ENCODE results near the gene TBC1D22A. TPM values are rescaled to one million over a fixed set of nuclear protein-coding genes. Genes with fewer than 3 reads are reported as not detected.
A peak's percentile ranks its signal among the peaks of the same experiment; 100 is the strongest.

Gene TBC1D22A
- total RNA-seq, 3 donors from 2014 or later = 35.6 to 51.9 (median 41.8) TPM

DNA sequence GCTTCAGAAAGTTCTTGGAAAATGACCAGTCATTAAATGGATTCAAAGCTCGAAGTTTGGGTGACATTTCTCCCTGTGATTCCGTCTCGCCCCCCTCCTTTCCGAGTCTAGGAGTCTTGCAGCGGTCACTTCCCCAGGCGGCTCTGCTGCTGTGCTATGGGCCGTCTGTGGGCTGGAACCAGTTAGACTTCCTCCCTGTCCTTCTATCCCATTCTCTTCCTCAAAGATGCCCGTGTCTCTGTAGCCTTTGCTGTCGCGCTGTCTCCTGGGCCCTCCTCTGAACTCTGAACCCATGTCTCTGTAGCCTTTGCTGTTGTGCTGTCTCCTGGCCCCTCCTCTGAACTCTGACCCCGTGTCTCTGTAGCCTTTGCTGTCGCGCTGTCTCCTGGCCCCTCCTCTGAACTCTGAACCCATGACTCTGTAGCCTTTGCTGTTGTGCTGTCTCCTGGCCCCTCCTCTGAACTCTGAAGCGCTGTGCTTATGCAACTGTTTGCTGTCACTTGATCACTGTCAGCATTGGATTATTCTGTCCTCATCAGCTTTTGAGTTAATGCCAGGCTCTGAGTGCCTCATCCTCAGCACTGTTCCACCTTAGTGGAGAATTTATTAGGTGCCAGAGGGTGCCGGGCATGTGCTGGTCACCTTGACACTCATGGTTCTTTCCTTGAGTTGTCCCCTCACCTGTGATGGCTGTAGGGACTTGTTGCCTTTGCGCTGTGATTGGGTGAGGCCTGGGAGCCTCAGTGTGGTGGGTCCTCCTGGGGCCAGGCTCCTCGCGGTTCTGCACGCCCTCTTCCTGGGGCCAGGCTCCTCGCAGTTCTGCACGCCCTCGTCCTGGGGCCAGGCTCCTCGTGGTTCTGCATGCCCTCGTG lies 173.3 kb downstream of the TBC1D22A start:
- intact Hi-C loops (cut with DNase I, micrococcal nuclease) = no loop called here
- Histone ChIP-seq H3K9me3 (no peaks in the 10 kb centered on the region), H3K4me1 (ENCODE audit: low read depth) (peaks cover 14% of the 10 kb centered on the region), H3K36me3 (ENCODE audit: low read depth) (no peaks in the 10 kb centered on the region), H3K4me3 (no peak overlapping the region)
- DNase-seq (peak in 2 of 3 donors; percentile 68 to 75), ATAC-seq (peak; percentile 92)
- TF ChIP-seq CTCF (IDR thresholded peaks at IDR 0.05) = no peak

DNA sequence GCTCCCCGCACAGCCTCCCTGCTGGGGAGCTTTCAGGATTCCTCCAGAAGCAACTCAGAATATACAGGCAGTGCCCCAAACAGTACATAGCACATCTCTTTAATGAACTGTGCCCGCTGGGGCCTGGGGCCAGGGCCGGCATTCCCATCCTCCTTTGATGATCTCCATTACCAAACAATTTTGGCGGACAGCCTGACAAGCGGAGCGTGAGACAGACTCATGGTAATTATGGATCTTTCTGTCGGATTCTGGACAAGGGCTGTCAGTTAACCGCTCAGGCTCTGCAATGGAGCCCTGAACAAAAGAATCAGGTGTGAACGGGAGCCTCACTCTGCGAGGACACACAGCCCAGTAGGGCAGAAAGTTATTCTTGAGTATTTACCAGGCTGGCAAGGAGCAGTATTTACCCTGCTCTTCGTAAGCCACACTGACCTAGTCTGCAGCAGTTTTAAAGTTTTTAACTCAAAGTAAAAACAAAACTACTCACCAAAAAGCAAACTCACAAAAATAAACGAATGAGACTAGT lies 174.0 kb downstream of the TBC1D22A start:
- intact Hi-C loops (cut with DNase I, micrococcal nuclease) = no loop called here

DNA sequence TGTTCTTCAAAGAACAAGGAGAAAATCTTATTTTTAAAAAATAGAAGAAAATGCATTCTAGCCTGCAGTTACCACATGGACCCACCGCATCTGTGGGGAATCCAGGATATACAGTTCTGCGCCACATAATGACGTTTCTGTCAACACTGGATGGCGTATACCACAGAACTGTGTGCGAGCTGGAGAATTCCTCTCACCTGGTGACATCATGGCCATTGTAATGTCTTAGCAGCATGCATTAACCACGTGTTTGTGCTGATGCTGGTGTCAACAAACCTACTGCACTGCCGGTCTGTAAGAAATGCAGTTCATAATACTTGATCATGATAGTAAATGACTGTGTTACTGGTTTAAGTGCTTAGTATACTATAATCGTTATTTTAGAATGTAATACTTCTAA lies 174.7 kb downstream of the TBC1D22A start:
- Histone ChIP-seq H3K9me3 (no peaks in the 10 kb centered on the region), H3K36me3 (ENCODE audit: low read depth) (no peaks in the 10 kb centered on the region), H3K4me3 (no peak overlapping the region), H3K4me1 (ENCODE audit: low read depth) (peaks cover 14% of the 10 kb centered on the region)
- intact Hi-C loops (cut with DNase I, micrococcal nuclease) = no loop called here
- no peak for ATAC-seq
- no peak for TF ChIP-seq CTCF (IDR thresholded peaks at IDR 0.05)
- DNase-seq = no peak

More for the DNA sequence above, 174.0 kb downstream of the TBC1D22A start:
- ATAC-seq (no peak), DNase-seq (peak in 1 of 3 donors; percentile 13)
- no peak for TF ChIP-seq CTCF (IDR thresholded peaks at IDR 0.05)
- H3K4me1 ChIP-seq (ENCODE audit: low read depth) = peaks cover 14% of the 10 kb centered on the region
- H3K4me3 ChIP-seq = no peak overlapping the region
- H3K9me3 ChIP-seq = no peaks in the 10 kb centered on the region
- no peaks in the 10 kb centered on the region for H3K36me3 ChIP-seq (ENCODE audit: low read depth)

DNA sequence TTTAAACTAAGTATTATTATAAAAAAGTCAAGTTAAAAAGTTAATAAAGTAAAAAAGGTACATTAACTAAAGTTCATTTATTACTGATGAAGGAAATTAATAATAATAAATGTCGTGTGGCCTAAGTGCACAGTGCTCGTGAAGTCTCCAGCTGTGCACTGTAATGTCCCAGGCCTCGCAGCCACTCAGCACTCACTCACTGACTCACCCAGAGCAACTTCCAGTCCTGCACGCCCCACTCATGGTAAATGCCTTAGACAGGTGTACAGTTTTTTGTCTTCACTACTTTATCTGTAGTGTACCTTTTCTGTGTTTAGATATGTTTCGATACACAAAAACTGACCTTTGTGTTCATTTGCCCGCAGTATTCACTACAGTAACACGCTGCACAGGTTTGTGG lies 175.5 kb downstream of the TBC1D22A start:
- DNase-seq = no peak

More for the DNA sequence above, 175.5 kb downstream of the TBC1D22A start:
- Histone ChIP-seq H3K4me3 (no peak overlapping the region), H3K4me1 (ENCODE audit: low read depth) (peaks cover 14% of the 10 kb centered on the region), H3K36me3 (ENCODE audit: low read depth) (no peaks in the 10 kb centered on the region), H3K9me3 (no peaks in the 10 kb centered on the region)
- intact Hi-C loops (cut with DNase I, micrococcal nuclease) = no loop called here
- no peak for ATAC-seq
- TF ChIP-seq CTCF (IDR thresholded peaks at IDR 0.05) = no peak
